ENCODE results near the gene TTF2.

The TTF2 gene

DNA sequence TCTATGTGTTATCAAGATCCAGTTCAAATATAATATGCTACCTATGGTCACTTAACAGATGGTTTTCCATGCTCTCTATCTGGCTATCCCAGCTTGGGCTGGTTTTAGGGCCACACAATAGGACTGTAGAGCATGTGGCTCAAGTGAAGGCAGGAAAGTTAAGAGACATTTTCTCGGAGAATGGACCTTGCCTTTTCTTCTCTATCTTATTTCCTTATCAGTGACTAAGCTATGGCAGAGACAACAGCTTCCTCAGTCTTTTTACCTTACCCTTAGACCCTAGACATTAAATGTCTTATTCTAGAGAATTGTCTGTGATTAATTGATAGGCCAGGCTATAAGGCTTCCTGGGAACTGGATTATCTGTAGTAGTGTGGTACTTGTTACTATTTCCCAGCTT is 30.4 kb upstream of the TTF2 start:
- H3K4me3 ChIP-seq (replicated peaks; ENCODE audit: low read depth, low read length) = no peak overlapping the region
- TF ChIP-seq, protein P1, sequence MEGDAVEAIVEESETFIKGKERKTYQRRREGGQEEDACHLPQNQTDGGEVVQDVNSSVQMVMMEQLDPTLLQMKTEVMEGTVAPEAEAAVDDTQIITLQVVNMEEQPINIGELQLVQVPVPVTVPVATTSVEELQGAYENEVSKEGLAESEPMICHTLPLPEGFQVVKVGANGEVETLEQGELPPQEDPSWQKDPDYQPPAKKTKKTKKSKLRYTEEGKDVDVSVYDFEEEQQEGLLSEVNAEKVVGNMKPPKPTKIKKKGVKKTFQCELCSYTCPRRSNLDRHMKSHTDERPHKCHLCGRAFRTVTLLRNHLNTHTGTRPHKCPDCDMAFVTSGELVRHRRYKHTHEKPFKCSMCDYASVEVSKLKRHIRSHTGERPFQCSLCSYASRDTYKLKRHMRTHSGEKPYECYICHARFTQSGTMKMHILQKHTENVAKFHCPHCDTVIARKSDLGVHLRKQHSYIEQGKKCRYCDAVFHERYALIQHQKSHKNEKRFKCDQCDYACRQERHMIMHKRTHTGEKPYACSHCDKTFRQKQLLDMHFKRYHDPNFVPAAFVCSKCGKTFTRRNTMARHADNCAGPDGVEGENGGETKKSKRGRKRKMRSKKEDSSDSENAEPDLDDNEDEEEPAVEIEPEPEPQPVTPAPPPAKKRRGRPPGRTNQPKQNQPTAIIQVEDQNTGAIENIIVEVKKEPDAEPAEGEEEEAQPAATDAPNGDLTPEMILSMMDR (IDR thresholded peaks at IDR 0.05; ENCODE audit: insufficient read depth, low read length, poor library complexity, severe bottlenecking) = no peak
- no peak for DNase-seq (ENCODE audit: extremely low read depth, insufficient read length)
- no peaks in the 10 kb centered on the region for H3K36me3 ChIP-seq (ENCODE audit: control insufficient read depth, insufficient read depth, low read length)
- no peaks in the 10 kb centered on the region for H3K27me3 ChIP-seq (replicated peaks; ENCODE audit: control insufficient read depth, insufficient read depth, low read length)

DNA sequence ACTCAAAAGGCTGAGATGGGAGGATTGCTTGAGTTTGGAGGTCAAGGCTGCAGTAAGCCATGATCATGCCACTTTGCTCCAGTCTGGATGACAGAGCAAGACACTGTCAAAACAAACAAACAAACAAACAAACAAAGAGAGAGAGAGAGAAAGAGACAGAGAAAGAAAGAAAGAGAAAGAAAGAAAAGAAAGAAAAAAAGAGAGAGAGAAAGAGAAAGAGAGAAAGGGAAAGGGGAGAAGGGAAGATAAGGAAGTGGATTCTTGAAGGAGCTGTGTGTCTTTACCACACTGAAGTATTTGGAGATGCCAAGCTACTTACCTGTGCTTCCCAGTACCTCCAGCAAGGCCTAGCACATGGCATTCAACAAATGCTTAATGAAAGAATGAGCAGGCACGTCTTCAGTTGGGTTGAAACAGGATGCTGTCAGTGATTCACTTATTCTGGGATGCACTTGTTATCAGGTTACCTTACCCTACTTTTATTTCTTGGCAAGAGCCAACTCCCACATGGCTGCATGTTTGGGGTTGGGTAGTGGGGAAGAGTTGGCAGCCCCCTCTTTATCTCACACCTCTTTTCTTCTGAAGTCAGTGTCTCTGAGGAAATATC is 29.8 kb upstream of the TTF2 start:
- Histone ChIP-seq H3K4me3 (replicated peaks; ENCODE audit: low read depth, low read length) (no peak overlapping the region), H3K27me3 (replicated peaks; ENCODE audit: control insufficient read depth, insufficient read depth, low read length) (no peaks in the 10 kb centered on the region), H3K36me3 (ENCODE audit: control insufficient read depth, insufficient read depth, low read length) (no peaks in the 10 kb centered on the region)
- no peak for DNase-seq (ENCODE audit: extremely low read depth, insufficient read length)
- TF ChIP-seq, protein P1 (IDR thresholded peaks at IDR 0.05; ENCODE audit: insufficient read depth, low read length, poor library complexity, severe bottlenecking) = no peak

DNA sequence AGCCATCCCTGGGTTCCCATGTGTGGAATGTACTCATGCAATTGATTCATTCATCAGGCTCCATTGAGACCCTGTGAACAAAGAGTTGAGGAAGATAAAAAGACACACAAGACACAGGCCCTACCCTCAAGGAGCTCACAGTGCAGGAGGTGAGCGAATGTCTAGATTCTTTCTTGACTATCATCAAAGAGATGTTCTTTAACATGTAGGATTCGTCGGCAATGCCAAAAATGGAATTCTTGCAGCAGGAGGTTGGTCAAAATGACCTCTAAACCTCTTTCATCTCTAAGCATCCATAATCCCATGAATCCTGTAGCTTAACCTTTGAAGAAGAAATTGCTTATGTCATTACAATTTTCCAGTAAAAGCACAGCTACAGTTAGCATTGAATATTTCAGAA is 27.9 kb upstream of the TTF2 start:
- TF ChIP-seq, protein P1 (IDR thresholded peaks at IDR 0.05; ENCODE audit: insufficient read depth, low read length, poor library complexity, severe bottlenecking) = no peak
- Histone ChIP-seq H3K4me3 (replicated peaks; ENCODE audit: low read depth, low read length) (no peak overlapping the region), H3K36me3 (ENCODE audit: control insufficient read depth, insufficient read depth, low read length) (no peaks in the 10 kb centered on the region), H3K27me3 (replicated peaks; ENCODE audit: control insufficient read depth, insufficient read depth, low read length) (no peaks in the 10 kb centered on the region)
- no peak for DNase-seq (ENCODE audit: extremely low read depth, insufficient read length)

DNA sequence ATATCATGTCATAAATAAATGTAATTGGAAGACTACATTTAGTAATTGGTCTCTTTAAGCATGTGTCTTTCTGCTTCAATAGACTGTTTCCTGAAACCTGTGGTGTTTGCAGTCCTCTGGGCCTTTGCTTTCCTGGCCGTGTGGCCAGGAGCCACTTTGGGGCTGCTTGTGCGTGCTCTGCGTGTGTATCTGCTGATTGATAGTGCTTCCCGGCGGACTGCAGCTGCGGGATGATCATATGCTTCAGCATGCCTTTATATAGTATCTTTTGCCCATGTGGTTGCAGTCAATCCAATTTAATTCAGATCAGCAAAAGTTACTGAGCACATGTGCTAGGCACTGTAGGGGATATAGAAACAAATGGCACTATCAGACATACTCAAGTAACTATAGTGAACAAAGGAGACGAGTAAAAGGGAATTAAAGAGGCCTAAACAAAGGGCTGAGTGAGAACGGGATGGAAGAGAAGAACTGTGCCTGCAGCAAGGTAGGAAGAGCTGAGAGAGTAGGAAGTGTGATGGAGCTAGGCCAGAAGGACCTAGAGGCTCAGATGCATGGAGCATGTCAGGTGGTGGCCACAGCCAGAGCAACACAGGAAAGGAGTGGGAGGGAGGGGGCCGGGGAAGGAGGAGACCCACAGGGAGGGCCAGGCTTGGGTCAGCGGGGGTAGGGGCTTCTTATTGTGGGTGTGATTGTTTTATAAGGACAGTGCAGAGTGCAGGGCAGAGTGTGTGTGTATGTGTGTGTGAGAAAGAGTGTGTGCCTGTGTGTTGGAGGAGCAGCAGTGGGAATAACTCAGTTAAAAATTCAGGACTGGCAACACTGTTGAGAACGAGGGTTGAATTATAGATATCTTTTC is 27.2 kb upstream of the TTF2 start:
- TF ChIP-seq, protein P1 (IDR thresholded peaks at IDR 0.05; ENCODE audit: insufficient read depth, low read length, poor library complexity, severe bottlenecking) = no peak
- Histone ChIP-seq H3K27me3 (replicated peaks; ENCODE audit: control insufficient read depth, insufficient read depth, low read length) (no peaks in the 10 kb centered on the region), H3K4me3 (replicated peaks; ENCODE audit: low read depth, low read length) (no peak overlapping the region), H3K36me3 (ENCODE audit: control insufficient read depth, insufficient read depth, low read length) (no peaks in the 10 kb centered on the region)
- no peak for DNase-seq (ENCODE audit: extremely low read depth, insufficient read length)

DNA sequence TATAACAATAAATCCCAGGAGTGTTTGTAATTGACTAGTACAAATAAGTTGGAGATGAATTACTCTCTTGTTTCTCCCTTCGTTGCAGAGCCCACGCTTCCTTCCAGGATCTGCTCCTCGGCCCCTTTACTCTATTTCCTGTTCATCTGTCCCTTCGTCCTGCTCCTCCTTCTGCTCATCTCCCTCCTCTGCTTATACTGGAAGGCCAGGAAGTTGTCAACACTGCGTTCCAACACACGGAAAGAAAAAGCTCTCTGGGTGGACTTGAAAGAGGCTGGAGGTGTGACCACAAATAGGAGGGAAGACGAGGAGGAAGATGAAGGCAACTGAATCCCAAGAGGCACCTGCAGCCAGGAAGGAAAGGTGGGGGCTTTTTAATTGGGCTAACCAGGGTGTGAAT is 26.4 kb upstream of the TTF2 start:
- TF ChIP-seq, protein P1 (IDR thresholded peaks at IDR 0.05; ENCODE audit: insufficient read depth, low read length, poor library complexity, severe bottlenecking) = no peak

More for the DNA sequence above, 26.4 kb upstream of the TTF2 start:
- DNase-seq (ENCODE audit: extremely low read depth, insufficient read length) = no peak
- Histone ChIP-seq H3K4me3 (replicated peaks; ENCODE audit: low read depth, low read length) (no peak overlapping the region), H3K27me3 (replicated peaks; ENCODE audit: control insufficient read depth, insufficient read depth, low read length) (no peaks in the 10 kb centered on the region), H3K36me3 (ENCODE audit: control insufficient read depth, insufficient read depth, low read length) (no peaks in the 10 kb centered on the region)

All from GM06990 (cell line).